NCI-H2107 treated with DMSO at 0.1 percent for 48 hours (cell line): Measurements from ENCODE around the gene ASIC2.

Experiments
- DNase-seq: peaks from one replicate; lab custom pipeline; 2025; ENCODE audit not compliant: unreplicated experiment; lab: John Stamatoyannopoulos, UW

Gene ASIC2

DNA sequence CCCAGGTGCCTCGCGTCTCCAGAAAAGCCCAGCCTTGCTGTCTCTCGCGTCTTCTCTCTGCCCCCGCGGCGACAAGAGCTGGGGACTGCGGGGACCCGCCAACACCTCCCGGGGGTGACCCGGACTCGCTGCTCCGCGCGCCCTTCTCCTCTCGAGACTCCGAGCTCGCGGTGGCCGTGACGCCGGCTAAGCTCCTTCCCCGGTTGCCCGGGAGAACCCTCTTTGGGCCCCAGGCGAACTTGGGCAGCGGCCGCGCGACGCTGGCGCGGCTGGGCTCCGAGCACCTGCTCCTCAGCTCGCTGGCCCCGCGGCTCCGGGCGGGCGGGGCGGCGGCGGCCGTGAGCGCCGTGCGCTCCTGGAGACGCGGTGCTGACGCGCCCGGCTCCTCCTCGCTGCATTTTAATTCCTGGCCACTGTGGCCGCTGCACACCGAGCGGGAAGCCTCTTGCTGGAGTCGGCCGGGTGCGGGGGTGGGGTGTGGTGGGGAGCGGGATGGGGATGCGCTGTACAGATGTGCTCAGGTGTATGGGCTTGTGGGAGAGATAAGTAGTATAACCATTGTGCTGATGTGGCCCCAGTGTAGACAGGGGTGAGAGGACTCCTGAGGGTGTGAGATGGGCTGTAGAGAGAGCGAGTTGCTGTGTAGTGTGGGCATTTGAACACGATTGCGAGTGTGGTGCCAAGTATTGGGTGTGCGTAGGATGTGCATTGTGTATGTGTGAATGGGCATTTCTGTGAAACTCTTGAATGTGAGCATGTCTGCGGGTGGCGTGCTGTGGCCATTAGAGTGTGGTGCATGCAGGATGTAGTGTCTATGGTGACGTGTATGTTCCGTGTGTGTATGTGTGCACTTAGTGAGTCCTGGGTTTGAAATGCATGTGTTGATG lies at the start of gene ASIC2:
Gene ASIC2, minus strand, starts transcription at position 315 of the 887 bp plus-strand sequence.
- DNase-seq, result no peak

DNA sequence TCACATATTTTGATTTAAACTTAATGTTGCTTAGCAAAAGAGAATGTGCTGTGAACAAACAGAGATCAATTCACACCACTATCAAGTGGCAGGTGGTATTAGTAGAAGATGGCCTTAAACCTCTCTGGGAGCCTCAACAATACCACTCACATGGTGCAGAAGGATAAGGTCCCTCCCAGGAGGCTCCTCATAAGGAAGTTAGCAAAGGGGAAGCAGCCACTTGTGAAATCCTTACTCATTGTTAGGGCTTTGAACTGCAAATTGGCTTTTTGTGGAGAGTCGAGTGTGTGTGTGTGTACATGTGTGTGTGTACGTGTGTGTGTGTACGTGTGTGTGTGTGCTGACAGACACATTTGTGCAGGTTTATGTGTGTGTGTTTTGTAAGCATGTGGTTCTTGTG lies 48.9 kb upstream of the ASIC2 start:
- no peak for DNase-seq

GRCh38 chr17:33338242-33338641 lies 45.1 kb upstream of the ASIC2 start:
- DNase-seq, result no peak

DNA sequence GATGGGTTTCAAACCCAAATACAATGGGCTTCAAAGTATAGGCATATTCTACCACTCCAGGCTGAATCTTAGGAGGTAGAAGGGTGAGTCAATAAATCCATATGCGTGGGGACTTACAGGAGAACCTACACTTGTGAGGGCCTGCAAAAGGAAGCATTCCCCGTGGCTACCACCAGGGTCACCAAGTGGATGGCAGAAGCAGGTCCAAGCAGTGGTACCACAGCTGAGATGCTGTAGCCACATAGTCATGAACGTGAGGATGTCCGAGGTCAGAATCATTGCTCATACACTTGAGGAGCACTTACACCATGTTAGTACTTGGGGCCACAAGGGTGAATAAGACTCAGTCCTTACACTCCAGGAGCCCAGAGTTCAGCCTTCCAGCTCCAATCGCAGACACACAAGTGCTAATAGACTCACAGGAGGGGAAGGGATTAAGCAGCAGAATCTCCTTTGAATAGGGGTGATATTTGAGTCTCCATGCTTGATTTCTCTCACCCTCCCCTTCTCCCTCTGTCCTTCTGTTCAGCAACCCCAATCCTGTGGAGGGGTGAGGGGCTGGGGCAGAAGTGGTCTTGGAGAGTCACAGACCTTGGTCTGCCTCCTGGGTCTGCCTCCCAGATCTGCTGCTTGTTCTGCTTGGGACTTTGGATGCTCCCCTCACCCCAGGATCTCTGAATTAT lies 42.5 kb upstream of the ASIC2 start:
- no peak for DNase-seq

DNA sequence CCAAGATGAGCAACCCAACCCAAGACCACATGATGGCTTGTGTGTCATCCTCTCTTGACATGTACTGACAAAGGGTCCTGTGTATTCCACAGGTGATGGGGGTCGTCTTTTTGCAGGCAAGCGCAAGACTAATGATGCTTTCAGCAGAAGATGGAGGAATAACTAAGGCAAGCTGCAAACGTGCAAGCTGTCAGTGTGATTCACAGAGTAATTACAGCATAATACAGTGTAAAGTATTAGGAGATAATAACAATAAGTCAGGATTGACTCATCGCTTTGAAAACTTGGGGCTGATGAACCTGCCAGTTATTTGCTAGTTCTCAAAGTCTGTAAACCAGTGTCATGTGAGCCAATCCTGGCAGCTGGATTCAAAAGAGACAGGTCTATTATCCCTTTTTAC lies 41.6 kb upstream of the ASIC2 start:
- DNase-seq, result no peak

DNA sequence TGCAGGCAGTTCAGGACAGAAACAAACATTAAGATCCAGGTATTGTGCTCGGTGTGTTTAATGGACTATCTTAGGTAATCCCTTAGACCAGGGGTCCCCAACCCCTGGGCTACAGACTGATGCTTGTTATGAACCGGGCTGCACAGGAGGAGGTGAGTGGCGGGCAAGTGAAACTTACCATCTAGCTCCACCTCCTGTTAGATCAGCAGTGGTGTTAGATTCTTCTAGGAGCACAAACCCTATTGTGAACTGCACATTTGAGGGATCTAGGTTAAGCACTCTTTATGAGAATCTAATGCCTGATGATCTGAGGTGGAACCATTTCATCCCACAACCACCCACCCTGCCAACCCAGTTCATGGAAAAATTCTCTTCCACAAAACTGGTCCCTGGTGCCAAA lies 37.8 kb upstream of the ASIC2 start:
- no peak for DNase-seq

- DNase-seq, result no peak
These were observed 35.0 kb upstream of the ASIC2 start for GRCh38 chr17:33328129-33328528.

DNA sequence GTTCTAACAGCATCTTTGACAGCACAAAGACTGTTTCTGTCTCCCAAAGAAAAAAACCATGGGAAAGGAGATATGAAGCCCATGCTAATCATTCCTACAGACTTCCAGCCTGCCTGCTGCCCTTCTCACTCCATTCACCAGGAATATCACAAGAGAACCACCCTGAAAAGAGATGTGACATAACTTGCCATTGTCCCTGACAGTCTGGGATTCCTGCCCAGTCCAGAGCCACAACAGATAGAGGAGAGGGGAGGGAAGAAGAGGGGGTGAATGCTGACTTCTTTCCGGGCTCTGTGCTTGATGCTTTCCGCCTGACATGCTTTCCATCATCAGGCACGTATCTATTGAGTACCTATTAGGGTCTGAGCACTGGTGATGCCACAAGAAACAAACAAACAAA lies 31.6 kb upstream of the ASIC2 start:
- DNase-seq, result no peak

DNA sequence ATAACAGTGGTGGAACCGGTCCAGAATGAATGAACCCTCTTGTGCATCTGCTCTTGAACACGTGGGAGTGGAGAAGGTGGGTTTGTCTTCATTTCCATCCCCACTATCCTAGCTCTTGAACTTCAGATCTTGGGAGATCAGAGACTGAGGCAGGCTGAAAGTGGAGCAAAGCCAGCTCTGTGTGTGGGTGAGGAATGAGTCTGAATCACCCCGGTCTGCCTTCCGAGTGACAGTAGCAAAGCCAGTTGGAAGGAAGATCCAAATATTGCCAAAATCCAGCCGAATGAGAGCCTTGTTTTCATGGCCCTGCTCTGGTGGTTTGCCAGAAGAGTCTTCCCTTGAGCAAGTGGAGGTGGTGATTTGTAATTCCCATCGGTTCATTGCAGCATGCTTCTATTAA lies 29.0 kb upstream of the ASIC2 start:
- no peak for DNase-seq

GRCh38 chr17:33318241-33318640 lies 25.1 kb upstream of the ASIC2 start:
- DNase-seq, result no peak

DNA sequence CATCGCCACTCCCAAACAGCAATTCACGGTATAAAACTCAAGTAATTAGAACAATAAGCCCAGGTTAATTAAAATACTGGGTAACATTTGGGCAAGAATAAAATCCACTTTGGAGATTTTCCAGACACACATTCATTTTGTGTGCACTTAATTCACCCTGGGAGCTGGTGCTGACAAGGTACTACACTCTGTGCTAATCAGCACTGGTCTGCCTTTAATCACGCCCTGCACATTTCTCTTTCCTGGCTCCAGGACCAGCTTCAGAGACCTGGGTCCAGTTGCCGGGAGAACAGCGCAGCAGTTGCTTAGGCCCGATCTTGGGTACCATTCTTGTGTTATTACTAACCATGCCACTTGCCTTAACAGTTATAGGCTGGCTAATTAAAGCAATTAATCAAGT lies 23.7 kb upstream of the ASIC2 start:
- DNase-seq, result no peak

GRCh38 chr17:33310296-33310695 lies 17.2 kb upstream of the ASIC2 start:
- no peak for DNase-seq

DNA sequence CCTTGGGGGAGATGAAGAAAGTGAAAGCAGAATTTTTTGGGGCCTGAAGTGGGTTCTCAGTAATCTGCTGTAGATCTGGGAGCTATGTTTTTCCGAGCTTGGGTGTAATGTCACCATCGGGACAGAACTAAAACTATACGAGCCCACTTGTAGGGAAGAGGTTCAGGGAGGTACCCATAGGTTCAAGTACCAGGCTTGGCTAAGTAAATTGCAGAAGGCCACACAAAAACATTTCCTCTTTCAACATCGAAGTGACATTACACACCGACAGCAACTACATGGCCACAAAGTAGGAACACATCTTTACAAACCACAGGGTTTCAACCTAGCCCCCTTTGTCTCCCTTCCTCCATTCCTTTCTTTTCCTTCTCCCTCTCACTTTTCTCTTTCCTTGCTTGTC lies 10.2 kb upstream of the ASIC2 start:
- no peak for DNase-seq

- DNase-seq, result no peak
These were observed 9.3 kb upstream of the ASIC2 start for GRCh38 chr17:33302394-33302793.

GRCh38 chr17:33300241-33300640 lies 7.1 kb upstream of the ASIC2 start:
- DNase-seq, result no peak

GRCh38 chr17:33299115-33299514 lies 6.0 kb upstream of the ASIC2 start:
- DNase-seq, result no peak

DNA sequence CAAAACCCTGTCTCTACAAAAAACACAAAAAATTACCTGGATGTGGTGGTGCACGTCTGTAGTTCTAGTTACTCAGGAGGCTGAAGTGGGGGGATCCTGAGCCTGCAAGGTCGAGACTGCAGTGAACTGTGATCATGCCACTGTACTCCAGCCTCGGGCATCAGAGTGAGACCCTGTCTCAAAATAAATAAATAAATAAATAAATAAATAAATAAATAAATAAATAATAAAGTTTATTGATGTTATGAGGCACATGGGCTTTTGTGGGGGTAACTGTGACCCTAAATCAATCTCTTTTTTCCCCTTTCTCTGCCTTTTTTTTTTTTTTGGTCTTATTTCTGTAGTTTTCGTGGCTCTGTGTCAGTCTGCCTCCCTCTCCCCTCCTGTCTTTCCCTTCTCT lies 4.5 kb upstream of the ASIC2 start:
- no peak for DNase-seq

- no peak for DNase-seq
These were observed 1.9 kb upstream of the ASIC2 start for GRCh38 chr17:33294994-33295393.

- DNase-seq, result no peak
These were observed 704 bp downstream of the ASIC2 start for GRCh38 chr17:33292201-33292980.

DNA sequence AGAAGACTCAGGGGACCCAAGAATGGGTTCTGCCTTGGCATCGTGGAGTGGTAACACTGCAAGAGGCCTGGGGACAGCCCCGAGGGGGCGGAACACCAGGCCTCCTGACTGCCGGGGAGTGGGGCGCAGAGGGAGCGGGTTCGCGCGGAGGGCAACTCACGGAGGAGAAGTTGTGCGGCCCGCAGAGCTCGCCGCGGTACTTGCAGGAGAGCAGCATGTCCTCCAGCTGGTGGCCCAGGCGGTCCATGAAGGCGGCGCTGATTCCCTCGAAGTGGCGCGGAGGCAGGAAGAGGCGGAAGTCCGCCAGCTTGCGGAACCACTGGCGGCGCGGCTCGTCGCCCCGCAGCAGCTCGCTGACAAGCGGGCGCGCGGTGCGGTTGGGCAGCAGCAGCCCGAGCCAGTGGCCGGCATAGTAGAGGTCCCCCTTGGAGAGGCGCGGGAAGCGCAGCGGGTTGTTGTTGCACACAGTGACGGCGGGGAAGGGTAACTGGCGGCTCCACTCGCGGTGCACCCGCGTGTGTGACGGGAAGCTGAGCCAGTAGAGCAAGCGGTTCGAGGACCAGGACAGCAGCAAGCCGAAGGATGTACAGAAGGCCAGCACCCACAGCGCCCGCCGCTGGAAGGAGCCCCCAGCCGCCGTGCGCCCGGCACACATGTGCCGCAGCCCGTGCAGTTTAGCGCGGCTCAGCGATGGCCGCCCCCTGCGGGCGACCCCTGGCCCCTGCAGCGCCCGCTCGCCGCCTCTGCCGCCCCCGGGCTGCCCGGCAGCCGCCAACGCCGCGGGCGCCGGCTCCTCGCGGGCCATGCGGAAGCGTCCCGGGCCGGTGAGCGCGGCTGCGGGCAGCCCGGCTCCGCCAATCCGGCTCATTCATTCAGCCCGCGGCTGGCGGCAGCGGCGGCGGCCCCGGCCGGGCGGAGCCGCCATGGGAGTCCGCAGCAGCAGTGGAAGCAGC lies 1.6 kb downstream of the ASIC2 start:
- no peak for DNase-seq

DNA sequence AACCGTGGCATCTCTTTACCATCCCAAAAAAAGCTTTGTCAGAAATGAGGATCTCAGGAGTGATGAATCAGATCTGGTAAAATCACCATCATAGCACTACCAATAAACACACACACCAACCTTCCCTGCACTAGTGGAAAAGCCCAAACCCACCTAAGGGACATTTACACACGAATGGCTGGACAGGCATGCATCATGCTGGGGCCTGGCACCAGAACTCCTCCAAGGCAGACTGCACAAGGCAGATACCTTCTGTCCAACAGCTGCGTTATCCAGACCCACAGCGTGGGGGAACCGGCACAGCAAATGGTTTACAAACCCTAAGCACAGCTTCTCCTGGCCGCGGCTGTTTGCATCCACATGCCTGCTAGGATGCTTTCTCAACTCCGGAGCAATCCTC lies 2.8 kb downstream of the ASIC2 start:
- DNase-seq, result no peak
